MM.1S (cell line): ENCODE measurements around the gene PTK7.

ENCODE experiments used
- DNase-seq: peaks from one replicate; pipeline ENCODE4 v3.0.0-alpha.2; 2015
- H2AFZ ChIP-seq: fragments of 300-600 bp; sonication (generic); 2 replicates; pipeline ENCODE4 v1.6.0; 2016; ENCODE audit warnings: antibody characterized with exemption, low read length
- H3F3A ChIP-seq: fragments of 300-600 bp; sonication (generic); 2 replicates; pipeline ENCODE4 v1.6.1; 2016; ENCODE audit warnings: mild to moderate bottlenecking, antibody characterized with exemption, low read length, moderate library complexity, mixed read lengths; ENCODE audit not compliant: insufficient read depth
- H3K27ac ChIP-seq: fragments of 300-600 bp; sonication (generic); 2 replicates; pipeline ENCODE4 v1.5.1; 2016; ENCODE audit warnings: mild to moderate bottlenecking, low read length
- H3K27me3 ChIP-seq: fragments of 300-600 bp; sonication (generic); replicated peaks from 2 replicates; pipeline ENCODE4 v1.6.0; 2016; ENCODE audit warnings: low read length; ENCODE audit not compliant: insufficient read depth
- H3K36me3 ChIP-seq: fragments of 300-600 bp; sonication (generic); replicated peaks from 2 replicates; pipeline ENCODE4 v1.6.1; 2016; ENCODE audit warnings: mild to moderate bottlenecking, low read length, mixed read lengths; ENCODE audit not compliant: insufficient read depth
- H3K4me1 ChIP-seq: fragments of 300-600 bp; sonication (generic); 2 replicates; pipeline ENCODE4 v1.6.1; 2016; ENCODE audit warnings: low read length, mixed read lengths
- H3K4me2 ChIP-seq: fragments of 300-600 bp; sonication (generic); 2 replicates; pipeline ENCODE4 v1.6.0; 2016; ENCODE audit warnings: low read depth, low read length
- H3K4me3 ChIP-seq: fragments of 300-600 bp; sonication (generic); 2 replicates; pipeline ENCODE4 v1.5.1; 2016; ENCODE audit warnings: low read length, mixed read lengths
- H3K79me2 ChIP-seq: fragments of 300-600 bp; sonication (generic); 2 replicates; pipeline ENCODE4 v1.6.1; 2016; ENCODE audit warnings: mixed run types, low read length, mixed read lengths
- H3K9ac ChIP-seq: fragments of 300-600 bp; sonication (generic); 2 replicates; pipeline ENCODE4 v1.6.1; 2016; ENCODE audit warnings: low read length, mixed read lengths
- H3K9me2 ChIP-seq: fragments of 300-600 bp; sonication (generic); replicated peaks from 2 replicates; pipeline ENCODE4 v1.6.1; 2016; ENCODE audit warnings: mild to moderate bottlenecking, low read length, mixed read lengths; ENCODE audit not compliant: insufficient read depth
- H3K9me3 ChIP-seq: fragments of 300-600 bp; sonication (generic); replicated peaks from 2 replicates; pipeline ENCODE4 v1.6.1; 2016; ENCODE audit warnings: mild to moderate bottlenecking, low read length, mixed read lengths; ENCODE audit not compliant: insufficient read depth
- H4K20me1 ChIP-seq: fragments of 300-600 bp; sonication (generic); 2 replicates; pipeline ENCODE4 v1.6.1; 2016; ENCODE audit warnings: mild to moderate bottlenecking, low read length, moderate library complexity, mixed read lengths; ENCODE audit not compliant: insufficient read depth
- EZH2 ChIP-seq: fragments of 300-600 bp; sonication (generic); optimal IDR thresholded peaks from 2 replicates; pipeline ENCODE3; 2017; ENCODE audit warnings: low read depth, mild to moderate bottlenecking, antibody characterized with exemption, low read length, mixed read lengths
- EZH2phosphoT487 ChIP-seq: fragments of 300-600 bp; sonication (generic); IDR thresholded peaks from 2 replicates; pipeline ENCODE4 v1.6.1; 2018; ENCODE audit warnings: antibody characterized with exemption, low read length
- TF ChIP-seq, protein P1 (sequence below): fragments of 300-600 bp; sonication (generic); IDR thresholded peaks from 2 replicates; pipeline ENCODE4 v1.5.1; 2016; ENCODE audit warnings: antibody characterized with exemption, low read length, mixed read lengths

The PTK7 gene

GRCh38 chr6:43207286-43207685, 131.2 kb downstream of the PTK7 start:
- Histone ChIP-seq H3K9me2 (no peaks in the 10 kb centered on the region), H4K20me1 (no peaks in the 10 kb centered on the region), H3K4me2 (no peak overlapping the region), H3K9ac (no peak overlapping the region), H3K79me2 (no peaks in the 10 kb centered on the region), H3K27me3 (no peaks in the 10 kb centered on the region), H3K36me3 (no peaks in the 10 kb centered on the region), H3K27ac (no peak overlapping the region), H2AFZ (no peak overlapping the region), H3K4me3 (no peak overlapping the region), H3K4me1 (no peaks in the 10 kb centered on the region), H3F3A (no peaks in the 10 kb centered on the region), H3K9me3 (no peaks in the 10 kb centered on the region)
- no peak for DNase-seq
- TF ChIP-seq, protein P1, sequence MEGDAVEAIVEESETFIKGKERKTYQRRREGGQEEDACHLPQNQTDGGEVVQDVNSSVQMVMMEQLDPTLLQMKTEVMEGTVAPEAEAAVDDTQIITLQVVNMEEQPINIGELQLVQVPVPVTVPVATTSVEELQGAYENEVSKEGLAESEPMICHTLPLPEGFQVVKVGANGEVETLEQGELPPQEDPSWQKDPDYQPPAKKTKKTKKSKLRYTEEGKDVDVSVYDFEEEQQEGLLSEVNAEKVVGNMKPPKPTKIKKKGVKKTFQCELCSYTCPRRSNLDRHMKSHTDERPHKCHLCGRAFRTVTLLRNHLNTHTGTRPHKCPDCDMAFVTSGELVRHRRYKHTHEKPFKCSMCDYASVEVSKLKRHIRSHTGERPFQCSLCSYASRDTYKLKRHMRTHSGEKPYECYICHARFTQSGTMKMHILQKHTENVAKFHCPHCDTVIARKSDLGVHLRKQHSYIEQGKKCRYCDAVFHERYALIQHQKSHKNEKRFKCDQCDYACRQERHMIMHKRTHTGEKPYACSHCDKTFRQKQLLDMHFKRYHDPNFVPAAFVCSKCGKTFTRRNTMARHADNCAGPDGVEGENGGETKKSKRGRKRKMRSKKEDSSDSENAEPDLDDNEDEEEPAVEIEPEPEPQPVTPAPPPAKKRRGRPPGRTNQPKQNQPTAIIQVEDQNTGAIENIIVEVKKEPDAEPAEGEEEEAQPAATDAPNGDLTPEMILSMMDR, result no peak
- TF ChIP-seq EZH2phosphoT487, result no peak
- TF ChIP-seq EZH2, result no peak
